ENCODE results near the gene ZACN. TPM values are rescaled to one million over a fixed set of nuclear protein-coding genes. Genes with fewer than 3 reads are reported as not detected.

The ZACN gene
- total RNA-seq, 4 donors from 2014 or later: not detected

GRCh38 chr17:76085066-76085730 lies 6.2 kb downstream of the ZACN start:
- no peak for ATAC-seq (ENCODE audit: low FRiP score)
- no peak for TF ChIP-seq CTCF (IDR thresholded peaks at IDR 0.05)

DNA sequence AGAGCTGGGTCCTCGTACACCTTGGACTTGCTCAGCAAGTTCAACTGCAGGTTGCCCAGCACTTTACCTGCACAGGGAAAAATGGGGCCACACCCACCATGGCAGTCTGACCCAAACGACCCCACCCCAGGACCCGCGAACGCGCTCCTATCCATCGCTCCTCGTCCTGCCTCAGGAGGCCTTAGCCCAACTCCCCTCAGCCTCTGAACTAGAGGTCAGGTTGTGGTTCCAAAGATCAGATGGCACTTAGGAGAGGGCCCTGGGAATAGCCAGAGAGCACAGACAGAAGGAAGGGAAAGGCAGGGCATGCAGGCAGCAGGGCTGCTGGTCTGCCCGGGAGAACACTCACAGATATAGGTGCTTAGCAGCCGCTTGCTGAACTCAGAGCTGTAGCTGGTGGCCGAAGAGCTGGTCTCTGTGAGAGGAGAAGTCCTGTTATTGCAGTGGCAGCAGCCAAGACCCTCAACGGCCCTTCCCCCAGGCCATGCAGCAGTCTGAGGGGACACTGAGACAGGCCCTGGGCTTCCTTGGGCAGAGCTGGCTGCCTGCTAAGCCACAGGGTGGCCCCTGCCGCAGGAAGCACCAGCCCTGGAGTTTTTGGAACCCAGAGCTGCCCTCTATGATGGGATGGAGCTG lies 6.9 kb downstream of the ZACN start:
- DNase-seq (ENCODE audit: low spot score): no peak
- no peak for TF ChIP-seq CTCF (IDR thresholded peaks at IDR 0.05)
- ATAC-seq (ENCODE audit: low FRiP score): no peak

More at GRCh38 chr17:76085066-76085730, 6.2 kb downstream of the ZACN start:
- no peak for DNase-seq (ENCODE audit: low spot score)

DNA sequence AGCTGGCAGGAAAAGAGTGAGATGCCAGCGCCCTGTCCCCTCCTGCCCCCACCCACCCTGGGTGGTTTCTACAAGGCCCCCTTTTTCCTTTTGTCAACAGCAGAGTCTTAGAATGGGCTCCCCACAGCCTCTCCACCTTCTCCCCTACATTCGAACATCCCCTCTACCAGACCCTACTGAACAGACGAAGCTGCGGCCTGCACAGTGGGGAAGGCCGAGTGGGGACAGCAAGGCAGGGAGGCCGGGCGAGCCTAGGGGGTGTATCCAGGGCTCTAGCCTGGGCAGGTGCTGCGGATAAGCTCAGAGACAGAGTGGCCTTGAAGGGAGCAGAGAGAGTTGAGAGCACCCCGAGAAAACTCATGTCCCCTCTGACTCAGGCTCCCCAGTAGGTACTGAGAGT lies 7.4 kb downstream of the ZACN start:
- no peak for TF ChIP-seq CTCF (IDR thresholded peaks at IDR 0.05)
- ATAC-seq (ENCODE audit: low FRiP score): no peak
- DNase-seq (ENCODE audit: low spot score): no peak

GRCh38 chr17:76087531-76087930 lies 8.5 kb downstream of the ZACN start:
- DNase-seq (ENCODE audit: low spot score) (no peak), ATAC-seq (ENCODE audit: low FRiP score) (no peak)
- TF ChIP-seq CTCF (IDR thresholded peaks at IDR 0.05): no peak

- DNase-seq (ENCODE audit: low spot score): no peak
- ATAC-seq (ENCODE audit: low FRiP score): no peak
- TF ChIP-seq CTCF (IDR thresholded peaks at IDR 0.05): no peak
These were observed 9.3 kb downstream of the ZACN start for GRCh38 chr17:76088041-76088867.

- no peak for ATAC-seq (ENCODE audit: low FRiP score)
- no peak for TF ChIP-seq CTCF (IDR thresholded peaks at IDR 0.05)
- DNase-seq (ENCODE audit: low spot score): no peak
These were observed 10.0 kb downstream of the ZACN start for GRCh38 chr17:76088868-76089576.

All from omental fat pad (tissue), 4 donors.